SKM-1 (cell line): Measurements from ENCODE around the gene EMC7.
"Not testable (repeated sequence)": the region's sequence is repeated elsewhere in the genome, so short reads cannot be mapped to it uniquely, and the experiment has no call there.

ENCODE experiments used
- DNase-seq: peaks from one replicate; lab custom pipeline; 2025; ENCODE audit not compliant: unreplicated experiment; lab: John Stamatoyannopoulos, UW

Gene EMC7

GRCh38 chr15:34085746-34086145 is 15.9 kb downstream of the EMC7 start:
- no peak for DNase-seq

GRCh38 chr15:34084086-34084485 is 17.6 kb downstream of the EMC7 start:
- DNase-seq, result no peak

- no peak for DNase-seq
Measured at GRCh38 chr15:34079904-34080303, 21.8 kb downstream of the EMC7 start.

- DNase-seq, result no peak
Measured at GRCh38 chr15:34078900-34079299, 22.8 kb downstream of the EMC7 start.

- DNase-seq, result no peak
Measured at GRCh38 chr15:34076785-34077184, 24.9 kb downstream of the EMC7 start.

- no peak for DNase-seq
Measured at GRCh38 chr15:34070003-34070402, 31.7 kb downstream of the EMC7 start.

GRCh38 chr15:34065941-34066340 is 35.7 kb downstream of the EMC7 start:
- no peak for DNase-seq

GRCh38 chr15:34065261-34065660 is 36.4 kb downstream of the EMC7 start:
- no peak for DNase-seq

- no peak for DNase-seq
Measured at GRCh38 chr15:34064438-34064837, 37.2 kb downstream of the EMC7 start.

GRCh38 chr15:34059946-34060345 is 41.7 kb downstream of the EMC7 start:
- DNase-seq, result no peak

GRCh38 chr15:34059476-34059875 is 42.2 kb downstream of the EMC7 start:
- DNase-seq, result no peak

- no peak for DNase-seq
Measured at GRCh38 chr15:34056911-34057310, 44.8 kb downstream of the EMC7 start.

- no peak for DNase-seq
Measured at GRCh38 chr15:34055868-34056595, 45.6 kb downstream of the EMC7 start.

- DNase-seq, result no peak
Measured at GRCh38 chr15:34054081-34054707, 47.5 kb downstream of the EMC7 start.

GRCh38 chr15:34050385-34050784 is 51.3 kb downstream of the EMC7 start:
- not testable (repeated sequence) for DNase-seq

GRCh38 chr15:34049112-34049511 is 52.5 kb downstream of the EMC7 start:
- DNase-seq, result no peak

- DNase-seq, result no peak
Measured at GRCh38 chr15:34047893-34048775, 53.5 kb downstream of the EMC7 start.

GRCh38 chr15:34046471-34047145 is 55.1 kb downstream of the EMC7 start:
- DNase-seq, result no peak

GRCh38 chr15:34043813-34044212 is 57.8 kb downstream of the EMC7 start:
- DNase-seq, result no peak

- no peak for DNase-seq
Measured at GRCh38 chr15:34043391-34043790, 58.3 kb downstream of the EMC7 start.

- DNase-seq, result peak; percentile 10
Measured at GRCh38 chr15:34039790-34040113, 61.9 kb downstream of the EMC7 start.
